HepG2 (cell line): ENCODE measurements around the gene EMC9. TPM values are rescaled to one million over a fixed set of nuclear protein-coding genes. Genes with fewer than 3 reads are reported as not detected.

Experiments
- ATAC-seq: fragments of 200-7000 bp; cut with Tn5 transposase; 3 replicates; pipeline ENCODE4 v1.9.1; 2020; ENCODE audit warnings: mild to moderate bottlenecking, moderate library complexity
- BruUV-seq: library from RNA; stranded (reverse); fragments of 400-500 nt; replicated peaks from 2 replicates; lab custom pipeline; 2021; lab: Mats Ljungman, UMichigan
- CTCF ChIA-PET: fragments of 300-600 bp; formaldehyde crosslinking; extraction: SDS; loops from one replicate; lab custom pipeline; 2021; ENCODE audit warnings: low total read pairs, inconsistent platforms, low intra/inter-chr PET ratio; lab: Yijun Ruan, JAX
- POLR2A ChIA-PET: fragments of 350-600 bp; sonication (Branson Sonifier 250); formaldehyde crosslinking; loops from one replicate; lab custom pipeline; 2020; ENCODE audit warnings: antibody characterized with exemption, inconsistent platforms; lab: Yijun Ruan, JAX
- DNase-seq: peaks from one replicate; pipeline ENCODE4 v3.0.0-alpha.2; 2015; ENCODE audit warnings: low spot score
- FAIRE-seq: peaks from 3 replicates; lab custom pipeline; 2011; peaks lifted over from hg19 to GRCh38; lab: Jason Lieb, UNC
- H2AFZ ChIP-seq: one replicate; pipeline ENCODE4 v1.6.1; 2011; ENCODE audit warnings: low read length, inconsistent platforms
- H3K27ac ChIP-seq: fragments of 300-600 bp; 3 replicates; pipeline ENCODE4 v1.8.0; 2011; ENCODE audit warnings: mixed run types, mild to moderate bottlenecking, mixed read lengths, low read length, inconsistent platforms; ENCODE audit not compliant: insufficient read depth; ENCODE audit errors: extremely low read length
- H3K27me3 ChIP-seq, 2 experiments: fragments of 200-600 bp in 1 of 2; 2 replicates in 1 of 2; 3 replicates in 1 of 2; pipeline versions ENCODE4 v1.6.0 to v1.8.0; 2011; ENCODE audit warnings: low read length in 2 of 2, mild to moderate bottlenecking in 2 of 2, moderate library complexity in 2 of 2, inconsistent platforms in 1 of 2; ENCODE audit not compliant: insufficient read depth in 2 of 2, control insufficient read depth in 1 of 2
- H3K36me3 ChIP-seq, 2 experiments: fragments of 200-600 bp in 1 of 2; replicated peaks in 1 of 2; 2 replicates in 1 of 2; 3 replicates in 1 of 2; pipeline versions ENCODE4 v1.5.1 to v1.8.0; 2011; ENCODE audit warnings: low read length in 2 of 2, inconsistent platforms in 1 of 2; ENCODE audit not compliant: insufficient read depth in 2 of 2, control insufficient read depth in 1 of 2
- H3K4me1 ChIP-seq: 2 replicates; pipeline ENCODE4 v1.5.1; 2012; ENCODE audit warnings: low read length, inconsistent platforms; ENCODE audit not compliant: insufficient read depth
- H3K4me2 ChIP-seq: 2 replicates; pipeline ENCODE4 v1.6.0; 2011; ENCODE audit warnings: low read depth, low read length, inconsistent platforms
- H3K4me3 ChIP-seq, 3 experiments: fragments of 200-600 bp in 1 of 3; sonication (generic), shearing (Covaris generic) in 1 of 3; replicated peaks in 1 of 3; 2 replicates each; pipeline ENCODE4 v1.5.1; 2011 to 2016; ENCODE audit warnings: low read length in 3 of 3, inconsistent platforms in 2 of 3, low read depth in 2 of 3, mild to moderate bottlenecking in 2 of 3, control low read depth in 1 of 3, mixed read lengths in 1 of 3; ENCODE audit not compliant: insufficient read depth in 1 of 3
- H3K79me2 ChIP-seq: one replicate; pipeline ENCODE4 v1.6.1; 2011; ENCODE audit warnings: low read length, inconsistent platforms; ENCODE audit not compliant: insufficient read depth
- H3K9ac ChIP-seq: 2 replicates; pipeline ENCODE4 v1.6.0; 2011; ENCODE audit warnings: mild to moderate bottlenecking, low read depth, low read length, inconsistent platforms; ENCODE audit not compliant: insufficient read depth
- H3K9me3 ChIP-seq: 2 replicates; pipeline ENCODE4 v1.5.1; 2012; ENCODE audit warnings: mild to moderate bottlenecking, low read length
- H4K20me1 ChIP-seq: 2 replicates; pipeline ENCODE4 v1.6.0; 2011; ENCODE audit warnings: inconsistent platforms, mild to moderate bottlenecking, low read length, moderate library complexity; ENCODE audit not compliant: insufficient read depth
- MED8 ChIP-seq: sonication (generic); formaldehyde crosslinking; IDR thresholded peaks from 2 replicates; pipeline ENCODE4 v1.8.1; 2023; ENCODE audit warnings: mild to moderate bottlenecking, missing genetic modification reagents; ENCODE audit not compliant: insufficient replicate concordance
- SUZ12 ChIP-seq: fragments of 150-350 bp; IDR thresholded peaks from 2 replicates; pipeline ENCODE4 v1.6.1; 2014; ENCODE audit warnings: low read depth, low read length
- WGBS: methylation state at CpG from one replicate; pipeline ENCODE4 v1.1.6; 2017; ENCODE audit warnings: low lambda C conversion rate; 5-methylcytosine and 5-hydroxymethylcytosine counted together
- in situ Hi-C: cut with HindIII; loops from 2 replicates; pipeline ENCODE4 v1.10.0; 2017; ENCODE audit warnings: low pct_unique_long_range_greater_than_20kb; ENCODE audit not compliant: extremely low pct_ligation_motif_present
- intact Hi-C: fragments of 100-400 bp; cut with micrococcal nuclease; formaldehyde crosslinking; loops from one replicate; pipeline ENCODE4 v1.10.0; 2022; ENCODE audit not compliant: unreplicated experiment
- polyA plus RNA-seq, 8 experiments: library from polyadenylated mRNA; depleted of rRNA in 3 of 8; stranded (reverse) in 7 of 8; unstranded in 1 of 8; fragments of >200 nt; fragmentation: Illumina TruSeq in 4 of 8; extraction: Trizol in 4 of 8; gene quantifications; 2 replicates each; pipeline versions ENCODE4 v1.2.1 to v1.2.3, GENCODE V29; 2011 to 2016; ENCODE audit warnings: low read depth in 4 of 8, missing spikeins in 1 of 8, mixed read lengths in 1 of 8; ENCODE audit not compliant: insufficient read depth in 1 of 8
- total RNA-seq, 5 experiments: library from RNA; depleted of rRNA; stranded (reverse); fragments of >200 nt; fragmentation: Illumina TruSeq; extraction: Trizol; gene quantifications; 2 replicates each; pipeline ENCODE4 v1.2.3, GENCODE V29; 2016; ENCODE audit warnings: low read depth in 1 of 5
- TF ChIP-seq, protein P1 (sequence below): sonication (generic); formaldehyde crosslinking; IDR thresholded peaks from 2 replicates; pipeline ENCODE4; 2020; ENCODE audit warnings: missing genetic modification reagents, mild to moderate bottlenecking, borderline replicate concordance
- TF ChIP-seq, protein P2 (sequence below): sonication (generic); formaldehyde crosslinking; IDR thresholded peaks from 2 replicates; pipeline ENCODE4 v1.4.0; 2020; ENCODE audit warnings: missing genetic modification reagents

The EMC9 gene
- total and polyA plus RNA-seq, 2 of the 13 experiments (the other 11 are each of a cell fraction or from before 2014, with no cell fraction given): 60.5 to 78.7 TPM

DNA sequence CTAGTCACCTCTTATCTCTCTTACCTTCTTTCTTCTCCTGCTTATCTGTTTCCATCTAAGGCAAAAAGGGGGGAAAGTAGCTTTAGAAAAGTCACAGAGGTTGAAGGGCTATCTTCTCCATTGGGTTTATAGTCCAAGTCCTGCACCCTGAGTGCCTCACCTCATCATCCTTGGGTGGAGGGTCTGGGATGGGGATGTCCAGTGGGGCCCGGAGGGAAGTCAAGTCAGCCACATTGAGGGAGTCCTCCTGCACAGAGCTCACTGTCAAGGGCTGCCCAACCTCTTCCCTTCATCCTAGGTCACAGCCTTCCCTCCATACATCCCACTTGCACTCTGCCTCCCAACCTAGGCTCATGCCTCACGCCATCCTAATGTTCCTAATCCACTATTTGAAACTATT lies 3.8 kb upstream of the EMC9 start:
- ATAC-seq (no peak), DNase-seq (no peak), FAIRE-seq (no peak)
- H3K9ac ChIP-seq: peak overlapping the region; percentile 95; the same call in 1 of the 2 replicates
- ChIA-PET CTCF (no interaction called here), POLR2A (interaction anchor here (1.8 to 8.5 kb wide), 14 partner anchors 9 to 1050 kb away, joined by 8 to 279 read pairs (median 32); partner anchors contain the start of genes ACIN1, C14orf119, CHMP4A and CIDEB)
- peaks cover 63% of the 10 kb centered on the region for H3K4me1 ChIP-seq
- peaks cover 50% of the 10 kb centered on the region for H3K79me2 ChIP-seq
- no peak overlapping the region for H3K27ac ChIP-seq
- H3K9me3 ChIP-seq: no peaks in the 10 kb centered on the region
- peak overlapping the region; percentile 90 to 100 (median 91) for H3K4me3 ChIP-seq
- peaks cover 7% of the 10 kb centered on the region; the same call in 1 of the 2 replicates for H4K20me1 ChIP-seq
- H3K36me3 ChIP-seq: peaks cover 20 to 35% of the 10 kb centered on the region in 2 experiments
- no peak overlapping the region for H2AFZ ChIP-seq
- no TSS peak for BruUV-seq
- 83% methylated on average over 2 of the region's 2 CpGs for WGBS
- in situ Hi-C loops (loop anchor here (25.0 kb wide), 1 partner anchor 833 kb away; the partner anchor contains the start of genes BCL2L2, PABPN1 and PPP1R3E), intact Hi-C loops (no loop called here)
- H3K4me2 ChIP-seq: peak overlapping the region; percentile 98
- TF ChIP-seq, protein P1, sequence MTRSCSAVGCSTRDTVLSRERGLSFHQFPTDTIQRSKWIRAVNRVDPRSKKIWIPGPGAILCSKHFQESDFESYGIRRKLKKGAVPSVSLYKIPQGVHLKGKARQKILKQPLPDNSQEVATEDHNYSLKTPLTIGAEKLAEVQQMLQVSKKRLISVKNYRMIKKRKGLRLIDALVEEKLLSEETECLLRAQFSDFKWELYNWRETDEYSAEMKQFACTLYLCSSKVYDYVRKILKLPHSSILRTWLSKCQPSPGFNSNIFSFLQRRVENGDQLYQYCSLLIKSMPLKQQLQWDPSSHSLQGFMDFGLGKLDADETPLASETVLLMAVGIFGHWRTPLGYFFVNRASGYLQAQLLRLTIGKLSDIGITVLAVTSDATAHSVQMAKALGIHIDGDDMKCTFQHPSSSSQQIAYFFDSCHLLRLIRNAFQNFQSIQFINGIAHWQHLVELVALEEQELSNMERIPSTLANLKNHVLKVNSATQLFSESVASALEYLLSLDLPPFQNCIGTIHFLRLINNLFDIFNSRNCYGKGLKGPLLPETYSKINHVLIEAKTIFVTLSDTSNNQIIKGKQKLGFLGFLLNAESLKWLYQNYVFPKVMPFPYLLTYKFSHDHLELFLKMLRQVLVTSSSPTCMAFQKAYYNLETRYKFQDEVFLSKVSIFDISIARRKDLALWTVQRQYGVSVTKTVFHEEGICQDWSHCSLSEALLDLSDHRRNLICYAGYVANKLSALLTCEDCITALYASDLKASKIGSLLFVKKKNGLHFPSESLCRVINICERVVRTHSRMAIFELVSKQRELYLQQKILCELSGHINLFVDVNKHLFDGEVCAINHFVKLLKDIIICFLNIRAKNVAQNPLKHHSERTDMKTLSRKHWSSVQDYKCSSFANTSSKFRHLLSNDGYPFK (CRISPR knock-in tag): 0 out of 2 replicates have a peak, but pooled peaks have one; percentile 41
- TF ChIP-seq SUZ12 (no peak), MED8 (CRISPR knock-in tag) (no peak)
- TF ChIP-seq, protein P2, sequence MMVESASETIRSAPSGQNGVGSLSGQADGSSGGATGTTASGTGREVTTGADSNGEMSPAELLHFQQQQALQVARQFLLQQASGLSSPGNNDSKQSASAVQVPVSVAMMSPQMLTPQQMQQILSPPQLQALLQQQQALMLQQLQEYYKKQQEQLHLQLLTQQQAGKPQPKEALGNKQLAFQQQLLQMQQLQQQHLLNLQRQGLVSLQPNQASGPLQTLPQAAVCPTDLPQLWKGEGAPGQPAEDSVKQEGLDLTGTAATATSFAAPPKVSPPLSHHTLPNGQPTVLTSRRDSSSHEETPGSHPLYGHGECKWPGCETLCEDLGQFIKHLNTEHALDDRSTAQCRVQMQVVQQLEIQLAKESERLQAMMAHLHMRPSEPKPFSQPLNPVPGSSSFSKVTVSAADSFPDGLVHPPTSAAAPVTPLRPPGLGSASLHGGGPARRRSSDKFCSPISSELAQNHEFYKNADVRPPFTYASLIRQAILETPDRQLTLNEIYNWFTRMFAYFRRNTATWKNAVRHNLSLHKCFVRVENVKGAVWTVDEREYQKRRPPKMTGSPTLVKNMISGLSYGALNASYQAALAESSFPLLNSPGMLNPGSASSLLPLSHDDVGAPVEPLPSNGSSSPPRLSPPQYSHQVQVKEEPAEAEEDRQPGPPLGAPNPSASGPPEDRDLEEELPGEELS (CRISPR knock-in tag): 0 out of 2 replicates have a peak, but pooled peaks have one; percentile 6
- H3K27me3 ChIP-seq: peaks cover 0 to 3% of the 10 kb centered on the region in 2 experiments; a peak in 1 of 5 replicates
